Endometrial microvascular endothelial cells (primary cell): ENCODE measurements around the gene RAB8A. TPM values are rescaled to one million over a fixed set of nuclear protein-coding genes. Genes with fewer than 3 reads are reported as not detected.
"Not testable (repeated sequence)": the region's sequence is repeated elsewhere in the genome, so short reads cannot be mapped to it uniquely, and the experiment has no call there.

Source experiments
- in situ Hi-C: cut with HindIII; loops from 2 replicates; pipeline ENCODE4 v1.10.0; 2017; ENCODE audit warnings: low sequenced_read_pairs, low pct_unique_long_range_greater_than_20kb; ENCODE audit errors: inconsistent ontology term
- total RNA-seq: library from RNA; depleted of rRNA; stranded (reverse); fragments of >200 nt; gene quantifications from one replicate; pipeline ENCODE4 v1.2.3, GENCODE V29; 2015; ENCODE audit errors: inconsistent ontology term

RAB8A gene
- total RNA-seq, 1 donor from 2014 or later: 87.3 TPM

GRCh38 chr19:16160445-16160942 lies 48.8 kb downstream of the RAB8A start:
- in situ Hi-C loops: no loop called here

GRCh38 chr19:16160943-16161560 lies 49.4 kb downstream of the RAB8A start:
- in situ Hi-C loops: no loop called here

- in situ Hi-C loops: no loop called here
Measured at GRCh38 chr19:16161840-16162239, 50.2 kb downstream of the RAB8A start.

GRCh38 chr19:16164222-16164890 lies 52.7 kb downstream of the RAB8A start:
- in situ Hi-C loops: no loop called here

GRCh38 chr19:16166417-16166816 lies 54.7 kb downstream of the RAB8A start:
- in situ Hi-C loops: no loop called here

- in situ Hi-C loops: no loop called here
Measured at GRCh38 chr19:16167055-16167454, 55.4 kb downstream of the RAB8A start.

GRCh38 chr19:16168465-16169081 lies 56.9 kb downstream of the RAB8A start:
- in situ Hi-C loops: no loop called here

- in situ Hi-C loops: no loop called here
Measured at GRCh38 chr19:16170134-16170533, 58.4 kb downstream of the RAB8A start.

GRCh38 chr19:16175954-16176353 lies 64.3 kb downstream of the RAB8A start:
- in situ Hi-C loops: no loop called here

- in situ Hi-C loops: not testable (repeated sequence)
Measured at GRCh38 chr19:16178866-16179265, 67.2 kb downstream of the RAB8A start.

- in situ Hi-C loops: no loop called here
Measured at GRCh38 chr19:16180611-16181010, 68.9 kb downstream of the RAB8A start.

Other genes starting within 250 kb of the RAB8A start
- gene CYP4F2, start 213.8 kb upstream of the RAB8A start, total RNA-seq: not detected
- not detected for gene CYP4F11, start 177.4 kb upstream of the RAB8A start, total RNA-seq
- not detected for gene OR10H4, start 162.9 kb upstream of the RAB8A start, total RNA-seq
- 1,107 TPM for gene TPM4, start 35.4 kb upstream of the RAB8A start, total RNA-seq
- not detected for gene HSH2D, start 31.8 kb downstream of the RAB8A start, total RNA-seq
- gene CIB3, start 61.6 kb downstream of the RAB8A start, total RNA-seq: not detected
- gene FAM32A, start 73.5 kb downstream of the RAB8A start, total RNA-seq: 104 TPM
- gene AP1M1, start 86.0 kb downstream of the RAB8A start, total RNA-seq: 173 TPM
- 8.5 TPM for gene KLF2, start 212.9 kb downstream of the RAB8A start, total RNA-seq